GM23338 (cell line): ENCODE results near the gene CCDC38. TPM values are rescaled to one million over a fixed set of nuclear protein-coding genes. Genes with fewer than 3 reads are reported as not detected.

Experiments
- ATAC-seq: fragments of 200-7000 bp; cut with Tn5 transposase; 3 replicates; pipeline ENCODE4 v1.9.1; 2020
- DNase-seq: peaks from one replicate; pipeline ENCODE4 v3.0.0-alpha.2; 2015; ENCODE audit warnings: low spot score
- H2AFZ ChIP-seq: fragments of 200-600 bp; sonication (generic); 2 replicates; pipeline ENCODE4 v1.8.0; 2016; ENCODE audit warnings: antibody characterized with exemption, mild to moderate bottlenecking, moderate library complexity
- H3F3A ChIP-seq: fragments of 200-600 bp; sonication (generic); replicated peaks from 2 replicates; pipeline ENCODE4 v1.8.0; 2017; ENCODE audit warnings: antibody characterized with exemption, mixed run types, low read depth
- H3K27ac ChIP-seq: fragments of 200-600 bp; sonication (generic); 2 replicates; pipeline ENCODE4 v1.6.1; 2016; ENCODE audit warnings: low read depth
- H3K27me3 ChIP-seq: fragments of 200-600 bp; sonication (generic); 2 replicates; pipeline ENCODE4 v1.8.0; 2016; ENCODE audit warnings: mild to moderate bottlenecking, mixed run types, moderate library complexity; ENCODE audit not compliant: insufficient read depth
- H3K36me3 ChIP-seq: fragments of 200-600 bp; sonication (generic); 2 replicates; pipeline ENCODE4 v1.8.0; 2016; ENCODE audit warnings: mild to moderate bottlenecking; ENCODE audit not compliant: insufficient read depth
- H3K4me1 ChIP-seq: fragments of 200-600 bp; sonication (generic); 2 replicates; pipeline ENCODE4 v1.8.0; 2016; ENCODE audit warnings: mild to moderate bottlenecking, moderate library complexity; ENCODE audit not compliant: insufficient read depth
- H3K4me2 ChIP-seq: fragments of 200-600 bp; sonication (generic); 2 replicates; pipeline ENCODE4 v1.7.1; 2017; ENCODE audit warnings: mixed run types
- H3K4me3 ChIP-seq: fragments of 200-600 bp; sonication (generic); 2 replicates; pipeline ENCODE4 v1.6.1; 2016; ENCODE audit warnings: mixed run types
- H3K79me2 ChIP-seq: fragments of 200-600 bp; sonication (generic); replicated peaks from 2 replicates; pipeline ENCODE4 v1.8.0; 2017; ENCODE audit warnings: mild to moderate bottlenecking; ENCODE audit not compliant: insufficient read depth
- H3K9me2 ChIP-seq: fragments of 200-600 bp; sonication (generic); 2 replicates; pipeline ENCODE4 v1.8.0; 2017; ENCODE audit not compliant: insufficient read depth
- H4K20me1 ChIP-seq: fragments of 200-600 bp; sonication (generic); replicated peaks from 2 replicates; pipeline ENCODE4 v1.8.0; 2017; ENCODE audit warnings: mild to moderate bottlenecking; ENCODE audit not compliant: insufficient read depth
- H3K27ac Mint-ChIP-seq: 2 replicates; pipeline ENCODE4 v1.8.0; 2020; ENCODE audit warnings: inconsistent platforms, mild to moderate bottlenecking, moderate library complexity, mixed read lengths
- H3K27me3 Mint-ChIP-seq: 3 replicates; pipeline ENCODE4 v1.8.0; 2022; ENCODE audit warnings: low read depth, mild to moderate bottlenecking, moderate library complexity, mixed read lengths, inconsistent platforms; ENCODE audit not compliant: insufficient read depth, poor library complexity
- H3K36me3 Mint-ChIP-seq: 3 replicates; pipeline ENCODE4 v1.8.0; 2021; ENCODE audit warnings: low read depth, mild to moderate bottlenecking, inconsistent platforms, moderate library complexity, mixed read lengths
- H3K4me1 Mint-ChIP-seq: 3 replicates; pipeline ENCODE4 v1.8.0; 2020; ENCODE audit warnings: mild to moderate bottlenecking, inconsistent platforms, mixed read lengths
- H3K4me3 Mint-ChIP-seq: 3 replicates; pipeline ENCODE4 v1.8.0; 2021; ENCODE audit warnings: moderate library complexity, mild to moderate bottlenecking, inconsistent platforms, mixed read lengths
- H3K9me3 Mint-ChIP-seq: 3 replicates; pipeline ENCODE4 v1.8.0; 2020; ENCODE audit warnings: moderate library complexity, mild to moderate bottlenecking, inconsistent platforms, mixed read lengths
- CTCF ChIP-seq, 2 experiments: fragments of 200-600 bp in 1 of 2; sonication (generic) in 1 of 2; conservative IDR thresholded peaks; 2 replicates each; pipeline versions ENCODE4 v1.5.1 to v1.6.1; 2016 to 2017; ENCODE audit warnings: antibody characterized with exemption in 2 of 2, low read depth in 2 of 2, mild to moderate bottlenecking in 2 of 2, moderate library complexity in 1 of 2
- ETS1 ChIP-seq: IDR thresholded peaks from 2 replicates; pipeline ENCODE4 v1.6.1; 2016; ENCODE audit warnings: antibody characterized with exemption
- EZH2 ChIP-seq: fragments of 200-600 bp; sonication (generic); IDR thresholded peaks from one replicate; pipeline ENCODE4 v1.8.0; 2017; ENCODE audit warnings: antibody characterized with exemption, mild to moderate bottlenecking, low read depth; ENCODE audit not compliant: unreplicated experiment
- EZH2phosphoT487 ChIP-seq: fragments of 200-600 bp; sonication (generic); IDR thresholded peaks from one replicate; pipeline ENCODE4 v1.8.1; 2018; ENCODE audit warnings: antibody characterized with exemption; ENCODE audit not compliant: unreplicated experiment
- JUNB ChIP-seq: IDR thresholded peaks from one replicate; pipeline ENCODE4 v1.6.1; 2016; ENCODE audit warnings: antibody characterized with exemption; ENCODE audit not compliant: unreplicated experiment
- REST ChIP-seq: IDR thresholded peaks from one replicate; pipeline ENCODE4 v1.6.1; 2018; ENCODE audit warnings: antibody characterized with exemption; ENCODE audit not compliant: unreplicated experiment
- STAT1 ChIP-seq: IDR thresholded peaks from one replicate; pipeline ENCODE4 v1.6.1; 2016; ENCODE audit warnings: antibody characterized with exemption; ENCODE audit not compliant: unreplicated experiment
- ZNF331 ChIP-seq: fragments of 250-450 bp; sonication (Bioruptor Pico); IDR thresholded peaks from 2 replicates; pipeline ENCODE4 v1.5.0; 2020; ENCODE audit warnings: low read depth, mild to moderate bottlenecking, moderate library complexity
- ZNF462 ChIP-seq: fragments of 250-450 bp; sonication (Bioruptor Pico); IDR thresholded peaks from 2 replicates; pipeline ENCODE4 v1.5.0; 2020; ENCODE audit warnings: mild to moderate bottlenecking, moderate library complexity
- polyA plus RNA-seq: library from polyadenylated mRNA; unstranded; fragments of >200 nt; fragmentation: Nextera tagmentation; extraction: Ambion mirVana; gene quantifications from 2 replicates; pipeline ENCODE4 v1.2.1, GENCODE V29; 2016
- total RNA-seq: library from RNA; depleted of rRNA; stranded (reverse); fragments of >200 nt; shearing (Covaris generic); gene quantifications from 2 replicates; pipeline ENCODE4 v1.2.3, GENCODE V29; 2014

CCDC38 gene
- total and polyA plus RNA-seq, 2 experiments from 2014 or later: not detected

GRCh38 chr12:95989504-95990123, 47.2 kb upstream of the CCDC38 start:
- ATAC-seq (no peak), DNase-seq (no peak)
- peaks cover 3% of the 10 kb centered on the region for H3K27me3 Mint-ChIP-seq
- Histone ChIP-seq H3F3A (no peaks in the 10 kb centered on the region), H2AFZ (no peak overlapping the region), H3K9me2 (no peaks in the 10 kb centered on the region), H4K20me1 (no peaks in the 10 kb centered on the region), H3K27ac (no peak overlapping the region), H3K4me2 (no peak overlapping the region), H3K36me3 (no peaks in the 10 kb centered on the region), H3K79me2 (no peaks in the 10 kb centered on the region), H3K4me1 (peaks cover 27% of the 10 kb centered on the region), H3K27me3 (no peaks in the 10 kb centered on the region), H3K4me3 (no peak overlapping the region)
- no peak for TF ChIP-seq EZH2
- no peak for TF ChIP-seq JUNB
- no peak for TF ChIP-seq CTCF (conservative IDR thresholded peaks at IDR 0.05; ENCODE audit: low read depth in 2 of 2)
- no peak for TF ChIP-seq ZNF462
- no peak for TF ChIP-seq ZNF331 (CRISPR knock-in tag)
- no peak for TF ChIP-seq EZH2phosphoT487
- TF ChIP-seq STAT1: no peak
- no peak for TF ChIP-seq REST
- TF ChIP-seq ETS1: no peak
- H3K4me3 Mint-ChIP-seq: no peak overlapping the region
- H3K27ac Mint-ChIP-seq: no peak overlapping the region
- no peaks in the 10 kb centered on the region for H3K9me3 Mint-ChIP-seq
- H3K4me1 Mint-ChIP-seq: peaks cover 38% of the 10 kb centered on the region
- H3K36me3 Mint-ChIP-seq: no peaks in the 10 kb centered on the region
